Nasal cavity respiratory epithelium epithelial cell of viscerocranial mucosa (primary cell): ENCODE measurements around the gene DNAJB12. TPM values are rescaled to one million over a fixed set of nuclear protein-coding genes. Genes with fewer than 3 reads are reported as not detected.

Source experiments
- total RNA-seq: library from RNA; depleted of rRNA; stranded (reverse); fragments of >200 nt; gene quantifications from 2 replicates; pipeline ENCODE4 v1.2.3, GENCODE V29; 2014

DNAJB12 gene
- 19.5 and 37.7 TPM in 2 replicates for total RNA-seq

GRCh38 chr10:72354356-72355213 is at the start of gene DNAJB12:
TSS of gene DNAJB12 (minus strand) at chr10:72354919. CDS start at chr10:72354897, 22 bp downstream.

Other genes starting within 250 kb of the DNAJB12 start
- gene ANAPC16, start 138.9 kb downstream of the DNAJB12 start, total RNA-seq, result 125 and 209 TPM in 2 replicates
- 31.8 and 35.7 TPM in 2 replicates for gene ASCC1, start 138.6 kb downstream of the DNAJB12 start, total RNA-seq
- gene DDIT4, start 81.0 kb downstream of the DNAJB12 start, total RNA-seq, result 1,282 and 1,719 TPM in 2 replicates